GM18520 (cell line): ENCODE data around the gene LBH.

ENCODE experiments used
- ATAC-seq: cut with Tn5 transposase; IDR thresholded peaks from one replicate; pipeline ENCODE4 v1.9.1; 2021; ENCODE audit not compliant: unreplicated experiment

LBH gene

GRCh38 chr2:30231212-30231995, at the start of gene LBH:
Gene LBH, plus strand, starts transcription at chr2:30231534. Its CDS starts 205 bp downstream, at chr2:30231739.
- peak; percentile 48 for ATAC-seq

- ATAC-seq, result no peak
Measured at GRCh38 chr2:30184035-30184434, 47.3 kb upstream of the LBH start.

GRCh38 chr2:30185178-30185577, 46.2 kb upstream of the LBH start:
- ATAC-seq, result no peak

- no peak for ATAC-seq
Measured at GRCh38 chr2:30188292-30188691, 43.0 kb upstream of the LBH start.

GRCh38 chr2:30190637-30191036, 40.7 kb upstream of the LBH start:
- no peak for ATAC-seq

GRCh38 chr2:30191107-30191506, 40.2 kb upstream of the LBH start:
- ATAC-seq, result no peak

- ATAC-seq, result no peak
Measured at GRCh38 chr2:30191819-30192271, 39.5 kb upstream of the LBH start.

GRCh38 chr2:30192314-30192713, 39.0 kb upstream of the LBH start:
- no peak for ATAC-seq

GRCh38 chr2:30193104-30193681, 38.1 kb upstream of the LBH start:
- ATAC-seq, result no peak

GRCh38 chr2:30194421-30194820, 36.9 kb upstream of the LBH start:
- ATAC-seq, result no peak

- ATAC-seq, result no peak
Measured at GRCh38 chr2:30195016-30195415, 36.3 kb upstream of the LBH start.

GRCh38 chr2:30197570-30198192, 33.7 kb upstream of the LBH start:
- ATAC-seq, result no peak

- no peak for ATAC-seq
Measured at GRCh38 chr2:30201990-30202389, 29.3 kb upstream of the LBH start.

GRCh38 chr2:30203156-30203555, 28.2 kb upstream of the LBH start:
- no peak for ATAC-seq

- no peak for ATAC-seq
Measured at GRCh38 chr2:30204281-30204680, 27.1 kb upstream of the LBH start.

- no peak for ATAC-seq
Measured at GRCh38 chr2:30205456-30205855, 25.9 kb upstream of the LBH start.

- ATAC-seq, result no peak
Measured at GRCh38 chr2:30206461-30207430, 24.6 kb upstream of the LBH start.

GRCh38 chr2:30208453-30208852, 22.9 kb upstream of the LBH start:
- no peak for ATAC-seq

GRCh38 chr2:30209227-30209626, 22.1 kb upstream of the LBH start:
- no peak for ATAC-seq

- no peak for ATAC-seq
Measured at GRCh38 chr2:30213326-30213725, 18.0 kb upstream of the LBH start.

- ATAC-seq, result no peak
Measured at GRCh38 chr2:30213907-30214463, 17.3 kb upstream of the LBH start.
